GM23338 (cell line): ENCODE data around the gene ESM1. TPM values are rescaled to one million over a fixed set of nuclear protein-coding genes. Genes with fewer than 3 reads are reported as not detected.

Experiments
- ATAC-seq: fragments of 200-7000 bp; cut with Tn5 transposase; 3 replicates; pipeline ENCODE4 v1.9.1; 2020
- DNase-seq: peaks from one replicate; pipeline ENCODE4 v3.0.0-alpha.2; 2015; ENCODE audit warnings: low spot score
- H2AFZ ChIP-seq: fragments of 200-600 bp; sonication (generic); 2 replicates; pipeline ENCODE4 v1.8.0; 2016; ENCODE audit warnings: antibody characterized with exemption, mild to moderate bottlenecking, moderate library complexity
- H3F3A ChIP-seq: fragments of 200-600 bp; sonication (generic); replicated peaks from 2 replicates; pipeline ENCODE4 v1.8.0; 2017; ENCODE audit warnings: antibody characterized with exemption, mixed run types, low read depth
- H3K27ac ChIP-seq: fragments of 200-600 bp; sonication (generic); 2 replicates; pipeline ENCODE4 v1.6.1; 2016; ENCODE audit warnings: low read depth
- H3K27me3 ChIP-seq: fragments of 200-600 bp; sonication (generic); 2 replicates; pipeline ENCODE4 v1.8.0; 2016; ENCODE audit warnings: mild to moderate bottlenecking, mixed run types, moderate library complexity; ENCODE audit not compliant: insufficient read depth
- H3K36me3 ChIP-seq: fragments of 200-600 bp; sonication (generic); 2 replicates; pipeline ENCODE4 v1.8.0; 2016; ENCODE audit warnings: mild to moderate bottlenecking; ENCODE audit not compliant: insufficient read depth
- H3K4me1 ChIP-seq: fragments of 200-600 bp; sonication (generic); 2 replicates; pipeline ENCODE4 v1.8.0; 2016; ENCODE audit warnings: mild to moderate bottlenecking, moderate library complexity; ENCODE audit not compliant: insufficient read depth
- H3K4me2 ChIP-seq: fragments of 200-600 bp; sonication (generic); 2 replicates; pipeline ENCODE4 v1.7.1; 2017; ENCODE audit warnings: mixed run types
- H3K4me3 ChIP-seq: fragments of 200-600 bp; sonication (generic); 2 replicates; pipeline ENCODE4 v1.6.1; 2016; ENCODE audit warnings: mixed run types
- H3K79me2 ChIP-seq: fragments of 200-600 bp; sonication (generic); replicated peaks from 2 replicates; pipeline ENCODE4 v1.8.0; 2017; ENCODE audit warnings: mild to moderate bottlenecking; ENCODE audit not compliant: insufficient read depth
- H3K9me2 ChIP-seq: fragments of 200-600 bp; sonication (generic); 2 replicates; pipeline ENCODE4 v1.8.0; 2017; ENCODE audit not compliant: insufficient read depth
- H4K20me1 ChIP-seq: fragments of 200-600 bp; sonication (generic); replicated peaks from 2 replicates; pipeline ENCODE4 v1.8.0; 2017; ENCODE audit warnings: mild to moderate bottlenecking; ENCODE audit not compliant: insufficient read depth
- H3K27ac Mint-ChIP-seq: 2 replicates; pipeline ENCODE4 v1.8.0; 2020; ENCODE audit warnings: inconsistent platforms, mild to moderate bottlenecking, moderate library complexity, mixed read lengths
- H3K27me3 Mint-ChIP-seq: 3 replicates; pipeline ENCODE4 v1.8.0; 2022; ENCODE audit warnings: low read depth, mild to moderate bottlenecking, moderate library complexity, mixed read lengths, inconsistent platforms; ENCODE audit not compliant: insufficient read depth, poor library complexity
- H3K36me3 Mint-ChIP-seq: 3 replicates; pipeline ENCODE4 v1.8.0; 2021; ENCODE audit warnings: low read depth, mild to moderate bottlenecking, inconsistent platforms, moderate library complexity, mixed read lengths
- H3K4me1 Mint-ChIP-seq: 3 replicates; pipeline ENCODE4 v1.8.0; 2020; ENCODE audit warnings: mild to moderate bottlenecking, inconsistent platforms, mixed read lengths
- H3K4me3 Mint-ChIP-seq: 3 replicates; pipeline ENCODE4 v1.8.0; 2021; ENCODE audit warnings: moderate library complexity, mild to moderate bottlenecking, inconsistent platforms, mixed read lengths
- H3K9me3 Mint-ChIP-seq: 3 replicates; pipeline ENCODE4 v1.8.0; 2020; ENCODE audit warnings: moderate library complexity, mild to moderate bottlenecking, inconsistent platforms, mixed read lengths
- CREB1 ChIP-seq: fragments of 250-450 bp; sonication (Bioruptor Pico); IDR thresholded peaks from 2 replicates; pipeline ENCODE4 v1.5.0; 2020; ENCODE audit warnings: low read depth, mild to moderate bottlenecking, moderate library complexity
- EZH2 ChIP-seq: fragments of 200-600 bp; sonication (generic); IDR thresholded peaks from one replicate; pipeline ENCODE4 v1.8.0; 2017; ENCODE audit warnings: antibody characterized with exemption, mild to moderate bottlenecking, low read depth; ENCODE audit not compliant: unreplicated experiment
- EZH2phosphoT487 ChIP-seq: fragments of 200-600 bp; sonication (generic); IDR thresholded peaks from one replicate; pipeline ENCODE4 v1.8.1; 2018; ENCODE audit warnings: antibody characterized with exemption; ENCODE audit not compliant: unreplicated experiment
- JUNB ChIP-seq: IDR thresholded peaks from one replicate; pipeline ENCODE4 v1.6.1; 2016; ENCODE audit warnings: antibody characterized with exemption; ENCODE audit not compliant: unreplicated experiment
- NANOG ChIP-seq: IDR thresholded peaks from 2 replicates; pipeline ENCODE4 v1.6.1; 2016; ENCODE audit warnings: antibody characterized with exemption, borderline replicate concordance
- POLR2AphosphoS5 ChIP-seq: IDR thresholded peaks from 2 replicates; pipeline ENCODE4 v1.6.1; 2016; ENCODE audit warnings: antibody characterized with exemption, low read depth
- STAT1 ChIP-seq: IDR thresholded peaks from one replicate; pipeline ENCODE4 v1.6.1; 2016; ENCODE audit warnings: antibody characterized with exemption; ENCODE audit not compliant: unreplicated experiment
- ZNF114 ChIP-seq: fragments of 250-450 bp; sonication (Bioruptor Pico); IDR thresholded peaks from 2 replicates; pipeline ENCODE4 v1.5.0; 2020; ENCODE audit warnings: mild to moderate bottlenecking, moderate library complexity
- ZNF331 ChIP-seq: fragments of 250-450 bp; sonication (Bioruptor Pico); IDR thresholded peaks from 2 replicates; pipeline ENCODE4 v1.5.0; 2020; ENCODE audit warnings: low read depth, mild to moderate bottlenecking, moderate library complexity
- polyA plus RNA-seq: library from polyadenylated mRNA; unstranded; fragments of >200 nt; fragmentation: Nextera tagmentation; extraction: Ambion mirVana; gene quantifications from 2 replicates; pipeline ENCODE4 v1.2.1, GENCODE V29; 2016
- total RNA-seq: library from RNA; depleted of rRNA; stranded (reverse); fragments of >200 nt; shearing (Covaris generic); gene quantifications from 2 replicates; pipeline ENCODE4 v1.2.3, GENCODE V29; 2014
- TF ChIP-seq, protein P1 (sequence below): IDR thresholded peaks from one replicate; pipeline ENCODE4 v1.6.1; 2018; ENCODE audit warnings: antibody characterized with exemption; ENCODE audit not compliant: unreplicated experiment
- TF ChIP-seq, protein P2 (sequence below): IDR thresholded peaks from 2 replicates; pipeline ENCODE4 v1.6.1; 2016; ENCODE audit warnings: antibody characterized with exemption
- TF ChIP-seq, protein P3 (sequence below), 2 experiments: fragments of 200-600 bp in 1 of 2; sonication (generic) in 1 of 2; conservative IDR thresholded peaks; 2 replicates each; pipeline versions ENCODE4 v1.5.1 to v1.6.1; 2016 to 2017; ENCODE audit warnings: antibody characterized with exemption in 2 of 2, low read depth in 2 of 2, mild to moderate bottlenecking in 2 of 2, moderate library complexity in 1 of 2
- TF ChIP-seq, protein P4 (sequence below): fragments of 250-450 bp; sonication (Bioruptor Pico); IDR thresholded peaks from 2 replicates; pipeline ENCODE4 v1.5.0; 2020; ENCODE audit warnings: mild to moderate bottlenecking, moderate library complexity

Gene ESM1
- total and polyA plus RNA-seq, 2 experiments from 2014 or later = 0.14 TPM; not detected in 1

DNA sequence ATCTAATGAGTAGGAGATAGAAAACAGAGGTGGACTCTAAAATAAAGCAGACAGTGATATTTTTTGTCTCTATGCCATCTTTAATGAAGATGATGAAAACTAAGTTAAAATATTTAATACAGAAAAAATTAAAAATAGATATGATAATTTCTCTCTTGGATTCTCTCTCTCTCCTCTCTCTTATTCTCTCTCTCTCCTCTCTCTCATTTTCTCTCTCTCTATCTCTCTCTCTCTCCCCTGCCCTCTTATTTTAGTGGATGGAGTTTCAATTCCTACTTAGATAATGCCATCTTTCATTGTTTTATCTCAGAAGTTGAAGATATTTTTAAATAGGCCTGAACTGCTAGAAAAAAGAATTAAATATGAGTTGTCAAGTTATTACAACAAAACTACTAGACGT, 38.2 kb downstream of the ESM1 start:
- ATAC-seq = no peak
- H3K27me3 Mint-ChIP-seq = no peaks in the 10 kb centered on the region
- Histone ChIP-seq H3K9me2 (no peaks in the 10 kb centered on the region), H3K36me3 (no peaks in the 10 kb centered on the region), H3K79me2 (no peaks in the 10 kb centered on the region), H3K4me2 (no peak overlapping the region), H2AFZ (no peak overlapping the region), H3K4me1 (no peaks in the 10 kb centered on the region), H3F3A (no peaks in the 10 kb centered on the region), H3K4me3 (no peak overlapping the region), H3K27me3 (no peaks in the 10 kb centered on the region), H4K20me1 (no peaks in the 10 kb centered on the region), H3K27ac (no peak overlapping the region)
- no peaks in the 10 kb centered on the region; the same call in 2 of the 3 replicates for H3K9me3 Mint-ChIP-seq
- no peaks in the 10 kb centered on the region for H3K36me3 Mint-ChIP-seq
- TF ChIP-seq CREB1 (CRISPR knock-in tag) (no peak), STAT1 (no peak), EZH2 (no peak), EZH2phosphoT487 (no peak), ZNF331 (CRISPR knock-in tag) (no peak), JUNB (no peak), ZNF114 (no peak), NANOG (no peak), POLR2AphosphoS5 (no peak)
- TF ChIP-seq, protein P1, sequence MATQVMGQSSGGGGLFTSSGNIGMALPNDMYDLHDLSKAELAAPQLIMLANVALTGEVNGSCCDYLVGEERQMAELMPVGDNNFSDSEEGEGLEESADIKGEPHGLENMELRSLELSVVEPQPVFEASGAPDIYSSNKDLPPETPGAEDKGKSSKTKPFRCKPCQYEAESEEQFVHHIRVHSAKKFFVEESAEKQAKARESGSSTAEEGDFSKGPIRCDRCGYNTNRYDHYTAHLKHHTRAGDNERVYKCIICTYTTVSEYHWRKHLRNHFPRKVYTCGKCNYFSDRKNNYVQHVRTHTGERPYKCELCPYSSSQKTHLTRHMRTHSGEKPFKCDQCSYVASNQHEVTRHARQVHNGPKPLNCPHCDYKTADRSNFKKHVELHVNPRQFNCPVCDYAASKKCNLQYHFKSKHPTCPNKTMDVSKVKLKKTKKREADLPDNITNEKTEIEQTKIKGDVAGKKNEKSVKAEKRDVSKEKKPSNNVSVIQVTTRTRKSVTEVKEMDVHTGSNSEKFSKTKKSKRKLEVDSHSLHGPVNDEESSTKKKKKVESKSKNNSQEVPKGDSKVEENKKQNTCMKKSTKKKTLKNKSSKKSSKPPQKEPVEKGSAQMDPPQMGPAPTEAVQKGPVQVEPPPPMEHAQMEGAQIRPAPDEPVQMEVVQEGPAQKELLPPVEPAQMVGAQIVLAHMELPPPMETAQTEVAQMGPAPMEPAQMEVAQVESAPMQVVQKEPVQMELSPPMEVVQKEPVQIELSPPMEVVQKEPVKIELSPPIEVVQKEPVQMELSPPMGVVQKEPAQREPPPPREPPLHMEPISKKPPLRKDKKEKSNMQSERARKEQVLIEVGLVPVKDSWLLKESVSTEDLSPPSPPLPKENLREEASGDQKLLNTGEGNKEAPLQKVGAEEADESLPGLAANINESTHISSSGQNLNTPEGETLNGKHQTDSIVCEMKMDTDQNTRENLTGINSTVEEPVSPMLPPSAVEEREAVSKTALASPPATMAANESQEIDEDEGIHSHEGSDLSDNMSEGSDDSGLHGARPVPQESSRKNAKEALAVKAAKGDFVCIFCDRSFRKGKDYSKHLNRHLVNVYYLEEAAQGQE = no peak
- TF ChIP-seq, protein P2, sequence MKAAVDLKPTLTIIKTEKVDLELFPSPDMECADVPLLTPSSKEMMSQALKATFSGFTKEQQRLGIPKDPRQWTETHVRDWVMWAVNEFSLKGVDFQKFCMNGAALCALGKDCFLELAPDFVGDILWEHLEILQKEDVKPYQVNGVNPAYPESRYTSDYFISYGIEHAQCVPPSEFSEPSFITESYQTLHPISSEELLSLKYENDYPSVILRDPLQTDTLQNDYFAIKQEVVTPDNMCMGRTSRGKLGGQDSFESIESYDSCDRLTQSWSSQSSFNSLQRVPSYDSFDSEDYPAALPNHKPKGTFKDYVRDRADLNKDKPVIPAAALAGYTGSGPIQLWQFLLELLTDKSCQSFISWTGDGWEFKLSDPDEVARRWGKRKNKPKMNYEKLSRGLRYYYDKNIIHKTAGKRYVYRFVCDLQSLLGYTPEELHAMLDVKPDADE = no peak
- TF ChIP-seq, protein P3, sequence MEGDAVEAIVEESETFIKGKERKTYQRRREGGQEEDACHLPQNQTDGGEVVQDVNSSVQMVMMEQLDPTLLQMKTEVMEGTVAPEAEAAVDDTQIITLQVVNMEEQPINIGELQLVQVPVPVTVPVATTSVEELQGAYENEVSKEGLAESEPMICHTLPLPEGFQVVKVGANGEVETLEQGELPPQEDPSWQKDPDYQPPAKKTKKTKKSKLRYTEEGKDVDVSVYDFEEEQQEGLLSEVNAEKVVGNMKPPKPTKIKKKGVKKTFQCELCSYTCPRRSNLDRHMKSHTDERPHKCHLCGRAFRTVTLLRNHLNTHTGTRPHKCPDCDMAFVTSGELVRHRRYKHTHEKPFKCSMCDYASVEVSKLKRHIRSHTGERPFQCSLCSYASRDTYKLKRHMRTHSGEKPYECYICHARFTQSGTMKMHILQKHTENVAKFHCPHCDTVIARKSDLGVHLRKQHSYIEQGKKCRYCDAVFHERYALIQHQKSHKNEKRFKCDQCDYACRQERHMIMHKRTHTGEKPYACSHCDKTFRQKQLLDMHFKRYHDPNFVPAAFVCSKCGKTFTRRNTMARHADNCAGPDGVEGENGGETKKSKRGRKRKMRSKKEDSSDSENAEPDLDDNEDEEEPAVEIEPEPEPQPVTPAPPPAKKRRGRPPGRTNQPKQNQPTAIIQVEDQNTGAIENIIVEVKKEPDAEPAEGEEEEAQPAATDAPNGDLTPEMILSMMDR (conservative IDR thresholded peaks at IDR 0.05; ENCODE audit: low read depth in 2 of 2) = no peak
- TF ChIP-seq, protein P4, sequence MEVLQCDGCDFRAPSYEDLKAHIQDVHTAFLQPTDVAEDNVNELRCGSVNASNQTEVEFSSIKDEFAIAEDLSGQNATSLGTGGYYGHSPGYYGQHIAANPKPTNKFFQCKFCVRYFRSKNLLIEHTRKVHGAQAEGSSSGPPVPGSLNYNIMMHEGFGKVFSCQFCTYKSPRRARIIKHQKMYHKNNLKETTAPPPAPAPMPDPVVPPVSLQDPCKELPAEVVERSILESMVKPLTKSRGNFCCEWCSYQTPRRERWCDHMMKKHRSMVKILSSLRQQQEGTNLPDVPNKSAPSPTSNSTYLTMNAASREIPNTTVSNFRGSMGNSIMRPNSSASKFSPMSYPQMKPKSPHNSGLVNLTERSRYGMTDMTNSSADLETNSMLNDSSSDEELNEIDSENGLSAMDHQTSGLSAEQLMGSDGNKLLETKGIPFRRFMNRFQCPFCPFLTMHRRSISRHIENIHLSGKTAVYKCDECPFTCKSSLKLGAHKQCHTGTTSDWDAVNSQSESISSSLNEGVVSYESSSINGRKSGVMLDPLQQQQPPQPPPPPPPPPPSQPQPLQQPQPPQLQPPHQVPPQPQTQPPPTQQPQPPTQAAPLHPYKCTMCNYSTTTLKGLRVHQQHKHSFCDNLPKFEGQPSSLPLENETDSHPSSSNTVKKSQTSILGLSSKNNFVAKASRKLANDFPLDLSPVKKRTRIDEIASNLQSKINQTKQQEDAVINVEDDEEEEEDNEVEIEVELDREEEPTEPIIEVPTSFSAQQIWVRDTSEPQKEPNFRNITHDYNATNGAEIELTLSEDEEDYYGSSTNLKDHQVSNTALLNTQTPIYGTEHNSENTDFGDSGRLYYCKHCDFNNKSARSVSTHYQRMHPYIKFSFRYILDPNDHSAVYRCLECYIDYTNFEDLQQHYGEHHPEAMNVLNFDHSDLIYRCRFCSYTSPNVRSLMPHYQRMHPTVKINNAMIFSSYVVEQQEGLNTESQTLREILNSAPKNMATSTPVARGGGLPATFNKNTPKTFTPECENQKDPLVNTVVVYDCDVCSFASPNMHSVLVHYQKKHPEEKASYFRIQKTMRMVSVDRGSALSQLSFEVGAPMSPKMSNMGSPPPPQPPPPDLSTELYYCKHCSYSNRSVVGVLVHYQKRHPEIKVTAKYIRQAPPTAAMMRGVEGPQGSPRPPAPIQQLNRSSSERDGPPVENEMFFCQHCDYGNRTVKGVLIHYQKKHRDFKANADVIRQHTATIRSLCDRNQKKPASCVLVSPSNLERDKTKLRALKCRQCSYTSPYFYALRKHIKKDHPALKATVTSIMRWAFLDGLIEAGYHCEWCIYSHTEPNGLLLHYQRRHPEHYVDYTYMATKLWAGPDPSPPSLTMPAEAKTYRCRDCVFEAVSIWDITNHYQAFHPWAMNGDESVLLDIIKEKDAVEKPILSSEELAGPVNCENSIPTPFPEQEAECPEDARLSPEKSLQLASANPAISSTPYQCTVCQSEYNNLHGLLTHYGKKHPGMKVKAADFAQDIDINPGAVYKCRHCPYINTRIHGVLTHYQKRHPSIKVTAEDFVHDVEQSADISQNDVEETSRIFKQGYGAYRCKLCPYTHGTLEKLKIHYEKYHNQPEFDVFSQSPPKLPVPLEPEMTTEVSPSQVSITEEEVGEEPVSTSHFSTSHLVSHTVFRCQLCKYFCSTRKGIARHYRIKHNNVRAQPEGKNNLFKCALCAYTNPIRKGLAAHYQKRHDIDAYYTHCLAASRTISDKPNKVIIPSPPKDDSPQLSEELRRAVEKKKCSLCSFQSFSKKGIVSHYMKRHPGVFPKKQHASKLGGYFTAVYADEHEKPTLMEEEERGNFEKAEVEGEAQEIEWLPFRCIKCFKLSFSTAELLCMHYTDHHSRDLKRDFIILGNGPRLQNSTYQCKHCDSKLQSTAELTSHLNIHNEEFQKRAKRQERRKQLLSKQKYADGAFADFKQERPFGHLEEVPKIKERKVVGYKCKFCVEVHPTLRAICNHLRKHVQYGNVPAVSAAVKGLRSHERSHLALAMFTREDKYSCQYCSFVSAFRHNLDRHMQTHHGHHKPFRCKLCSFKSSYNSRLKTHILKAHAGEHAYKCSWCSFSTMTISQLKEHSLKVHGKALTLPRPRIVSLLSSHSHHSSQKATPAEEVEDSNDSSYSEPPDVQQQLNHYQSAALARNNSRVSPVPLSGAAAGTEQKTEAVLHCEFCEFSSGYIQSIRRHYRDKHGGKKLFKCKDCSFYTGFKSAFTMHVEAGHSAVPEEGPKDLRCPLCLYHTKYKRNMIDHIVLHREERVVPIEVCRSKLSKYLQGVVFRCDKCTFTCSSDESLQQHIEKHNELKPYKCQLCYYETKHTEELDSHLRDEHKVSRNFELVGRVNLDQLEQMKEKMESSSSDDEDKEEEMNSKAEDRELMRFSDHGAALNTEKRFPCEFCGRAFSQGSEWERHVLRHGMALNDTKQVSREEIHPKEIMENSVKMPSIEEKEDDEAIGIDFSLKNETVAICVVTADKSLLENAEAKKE (CRISPR knock-in tag) = no peak
- no peak overlapping the region for H3K27ac Mint-ChIP-seq
- peaks cover under 1% of the 10 kb centered on the region; the same call in 1 of the 3 replicates for H3K4me1 Mint-ChIP-seq
- DNase-seq = no peak
- H3K4me3 Mint-ChIP-seq = no peak overlapping the region
